RWPE1 (cell line): ENCODE measurements around the gene XK.

ENCODE experiments used
- CTCF ChIA-PET: fragments of 350-600 bp; sonication (Branson Sonifier 250); formaldehyde crosslinking; extraction: SDS; loops from one replicate; lab custom pipeline; 2021; lab: Yijun Ruan, JAX
- POLR2A ChIA-PET: fragments of 400-600 bp; formaldehyde crosslinking; extraction: SDS; loops from one replicate; lab custom pipeline; 2020; ENCODE audit warnings: antibody characterized with exemption; ENCODE audit not compliant: low non-redundant PET; lab: Yijun Ruan, JAX
- DNase-seq: peaks from one replicate; pipeline ENCODE4 v3.0.0; 2012; ENCODE audit warnings: low spot score
- H3K27ac ChIP-seq: fragments of 450-650 bp; 2 replicates; pipeline ENCODE4 v1.5.1; 2017
- TF ChIP-seq, protein P1 (sequence below): fragments of 450-650 bp; conservative IDR thresholded peaks from 2 replicates; pipeline ENCODE4 v1.5.1; 2017; ENCODE audit warnings: low read depth, mild to moderate bottlenecking

XK gene

DNA sequence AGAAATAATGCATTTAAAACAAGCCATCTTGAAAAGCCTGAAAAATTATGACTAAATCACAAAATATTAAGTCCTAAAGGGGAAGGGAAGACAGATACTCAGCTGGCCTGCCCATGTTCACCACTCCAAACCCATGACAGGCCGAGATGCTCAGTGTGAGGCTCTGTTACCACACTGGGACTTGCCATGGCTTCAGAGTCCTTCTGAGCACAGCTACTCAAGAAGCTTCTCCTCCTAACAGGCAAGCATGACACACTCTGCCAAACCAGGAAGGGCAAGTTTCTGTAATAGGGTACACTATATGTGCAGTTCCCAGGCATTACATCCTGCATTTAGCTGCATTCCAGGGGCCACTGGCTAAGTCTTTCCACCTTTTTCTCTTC, 60.2 kb downstream of the XK start:
- H3K27ac ChIP-seq: no peak overlapping the region
- TF ChIP-seq, protein P1, sequence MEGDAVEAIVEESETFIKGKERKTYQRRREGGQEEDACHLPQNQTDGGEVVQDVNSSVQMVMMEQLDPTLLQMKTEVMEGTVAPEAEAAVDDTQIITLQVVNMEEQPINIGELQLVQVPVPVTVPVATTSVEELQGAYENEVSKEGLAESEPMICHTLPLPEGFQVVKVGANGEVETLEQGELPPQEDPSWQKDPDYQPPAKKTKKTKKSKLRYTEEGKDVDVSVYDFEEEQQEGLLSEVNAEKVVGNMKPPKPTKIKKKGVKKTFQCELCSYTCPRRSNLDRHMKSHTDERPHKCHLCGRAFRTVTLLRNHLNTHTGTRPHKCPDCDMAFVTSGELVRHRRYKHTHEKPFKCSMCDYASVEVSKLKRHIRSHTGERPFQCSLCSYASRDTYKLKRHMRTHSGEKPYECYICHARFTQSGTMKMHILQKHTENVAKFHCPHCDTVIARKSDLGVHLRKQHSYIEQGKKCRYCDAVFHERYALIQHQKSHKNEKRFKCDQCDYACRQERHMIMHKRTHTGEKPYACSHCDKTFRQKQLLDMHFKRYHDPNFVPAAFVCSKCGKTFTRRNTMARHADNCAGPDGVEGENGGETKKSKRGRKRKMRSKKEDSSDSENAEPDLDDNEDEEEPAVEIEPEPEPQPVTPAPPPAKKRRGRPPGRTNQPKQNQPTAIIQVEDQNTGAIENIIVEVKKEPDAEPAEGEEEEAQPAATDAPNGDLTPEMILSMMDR: no peak
- no peak for DNase-seq
- ChIA-PET CTCF (interaction anchor here (0.5 to 1.1 kb wide), 6 partner anchors 16 to 736 kb away, joined by 3 to 4 read pairs (median 3); no protein-coding TSS in a partner anchor), POLR2A (no interaction called here)

DNA sequence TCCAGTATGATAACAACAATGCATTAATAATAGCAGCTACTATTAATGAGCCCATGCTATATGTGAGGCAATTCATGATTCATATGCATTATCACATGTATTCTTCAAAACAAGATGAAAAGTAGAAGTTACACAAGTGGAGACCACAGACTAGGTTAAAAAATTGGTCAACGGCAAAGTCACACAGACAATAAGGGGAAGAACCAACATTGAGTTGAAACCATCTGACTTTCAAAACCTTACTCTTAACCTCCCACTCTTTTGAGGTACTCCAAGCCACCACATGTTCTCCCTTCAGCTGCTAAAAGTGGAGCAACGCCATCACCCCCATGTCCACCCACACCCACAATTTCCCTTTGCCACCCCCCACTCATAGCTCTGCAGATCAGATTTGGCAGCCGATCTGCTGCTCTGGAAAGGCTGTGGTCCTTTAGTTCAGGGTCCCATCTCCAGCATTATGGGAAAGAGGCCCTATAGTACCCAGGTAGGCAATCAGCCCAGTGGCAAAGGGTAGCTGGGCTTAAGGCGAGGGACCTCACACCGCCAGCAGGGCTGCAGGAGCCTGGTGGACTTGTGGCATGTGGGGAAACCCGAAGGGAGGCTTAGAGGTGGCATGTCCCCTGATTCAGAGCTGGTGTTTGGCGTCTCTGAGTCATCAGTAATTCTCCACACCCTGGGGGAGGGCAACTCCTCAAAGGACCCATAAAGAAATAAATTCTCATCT, 60.8 kb downstream of the XK start:
- TF ChIP-seq, protein P1: no peak
- DNase-seq: no peak
- POLR2A ChIA-PET: no interaction called here
- CTCF ChIA-PET: interaction anchor here (0.5 to 1.1 kb wide), 3 partner anchors 83 to 420 kb away, joined by 3 read pairs; no protein-coding TSS in a partner anchor
- H3K27ac ChIP-seq: no peak overlapping the region

DNA sequence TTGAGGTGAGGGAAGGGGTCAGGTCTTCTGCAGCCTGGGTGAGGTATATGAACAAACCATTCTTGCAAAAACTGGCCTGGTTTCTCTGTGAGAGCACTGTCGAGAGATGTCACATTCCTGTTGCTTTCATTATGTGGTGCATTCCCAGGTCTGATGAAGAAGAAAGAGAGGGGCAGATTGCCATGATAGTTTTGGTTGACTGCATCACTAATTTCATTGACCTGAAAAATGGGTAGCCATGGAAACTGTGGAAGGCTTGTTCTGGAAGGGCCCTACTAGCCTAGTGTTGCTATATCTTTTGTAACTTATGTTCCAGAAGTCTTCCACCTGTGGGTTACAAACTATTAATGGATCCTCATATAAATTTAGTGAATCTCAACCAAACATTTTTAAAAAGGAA, 61.4 kb downstream of the XK start:
- no peak overlapping the region for H3K27ac ChIP-seq
- ChIA-PET POLR2A (no interaction called here), CTCF (no interaction called here)
- no peak for DNase-seq
- TF ChIP-seq, protein P1: no peak

DNA sequence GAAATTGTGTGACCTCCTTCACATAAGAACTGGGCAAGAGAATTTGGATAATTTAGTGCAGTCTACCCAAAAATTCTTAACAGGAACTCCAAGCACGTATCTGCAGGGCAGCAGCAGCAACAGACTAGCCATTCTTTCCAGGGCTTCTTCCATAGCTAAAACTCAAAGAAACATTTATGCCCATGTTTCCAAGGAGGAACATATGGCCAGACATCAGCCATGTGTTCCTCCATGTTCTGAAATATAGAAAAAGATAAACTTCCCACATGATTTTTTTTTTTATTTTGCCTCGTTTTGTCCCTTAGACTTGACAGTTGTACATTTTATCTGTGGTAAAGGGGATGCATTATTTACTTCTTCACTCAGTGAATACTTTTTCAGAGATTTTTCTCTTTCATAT, 66.7 kb downstream of the XK start:
- ChIA-PET POLR2A (no interaction called here), CTCF (no interaction called here)
- TF ChIP-seq, protein P1: no peak

DNA sequence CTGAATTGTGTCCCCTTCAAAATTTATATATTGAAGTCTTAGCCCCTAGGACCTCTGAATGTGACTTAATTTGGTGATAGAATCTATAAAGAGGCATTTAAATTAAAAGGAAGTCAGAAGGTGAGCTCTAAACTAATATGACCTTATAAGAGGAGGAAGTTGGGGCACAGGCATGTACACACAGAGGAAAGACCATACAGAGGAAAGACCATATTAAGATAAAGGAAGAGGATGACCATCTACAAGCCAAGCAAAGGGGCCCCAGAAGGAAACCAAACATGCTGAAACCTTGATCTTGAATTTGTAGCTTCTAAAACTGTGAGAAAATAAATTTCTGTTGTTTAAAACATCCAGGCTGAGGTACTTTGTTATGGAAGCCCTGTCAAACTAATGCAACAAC, 67.3 kb downstream of the XK start:
- DNase-seq: no peak
- TF ChIP-seq, protein P1: no peak
- H3K27ac ChIP-seq: no peak overlapping the region
- POLR2A ChIA-PET: no interaction called here
- CTCF ChIA-PET: no interaction called here

More for the DNA sequence above, 66.7 kb downstream of the XK start:
- no peak overlapping the region for H3K27ac ChIP-seq
- no peak for DNase-seq

DNA sequence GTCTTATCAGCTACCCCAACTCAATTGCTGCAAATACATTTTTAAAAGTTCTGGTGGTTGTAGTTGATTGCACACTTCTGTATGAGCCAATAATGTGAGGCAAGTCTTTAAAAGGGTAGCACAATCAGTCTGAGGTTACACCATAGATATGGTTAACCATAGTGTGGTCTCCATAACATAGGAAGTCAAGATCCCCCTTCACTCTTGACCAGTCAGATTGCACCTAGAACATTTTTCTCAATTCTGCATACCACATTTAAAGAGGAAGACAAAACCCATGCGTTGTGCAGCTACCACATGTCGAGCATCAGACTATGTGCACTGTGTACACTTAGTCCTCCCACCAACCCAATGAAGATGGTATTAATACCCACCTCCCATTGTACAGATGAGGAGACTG, 67.8 kb downstream of the XK start:
- CTCF ChIA-PET: no interaction called here
- no peak for DNase-seq
- POLR2A ChIA-PET: no interaction called here
- no peak overlapping the region for H3K27ac ChIP-seq
- TF ChIP-seq, protein P1: no peak
